Karpas-422 (cell line): ENCODE measurements around the gene NTM. TPM values are rescaled to one million over a fixed set of nuclear protein-coding genes. Genes with fewer than 3 reads are reported as not detected.
"Not testable (repeated sequence)": the region's sequence is repeated elsewhere in the genome, so short reads cannot be mapped to it uniquely, and the experiment has no call there.

ENCODE experiments used
- DNase-seq: peaks from one replicate; pipeline ENCODE4 v3.0.0-alpha.2; 2015
- H2AFZ ChIP-seq: fragments of 200-600 bp; sonication (generic); 2 replicates; pipeline ENCODE4 v1.6.1; 2014; ENCODE audit warnings: antibody characterized with exemption, low read length, mixed read lengths
- H3K27ac ChIP-seq: fragments of 200-600 bp; sonication (generic); 2 replicates; pipeline ENCODE4 v1.5.1; 2014; ENCODE audit warnings: mild to moderate bottlenecking, low read length, moderate library complexity
- H3K27me3 ChIP-seq: fragments of 200-600 bp; sonication (generic); 2 replicates; pipeline ENCODE4 v1.6.1; 2014; ENCODE audit warnings: low read length, mixed read lengths
- H3K36me3 ChIP-seq: fragments of 200-600 bp; sonication (generic); 2 replicates; pipeline ENCODE4 v1.6.1; 2014; ENCODE audit warnings: low read length, mixed read lengths; ENCODE audit not compliant: insufficient read depth
- H3K4me1 ChIP-seq: fragments of 200-600 bp; sonication (generic); 2 replicates; pipeline ENCODE4 v1.6.1; 2014; ENCODE audit warnings: mild to moderate bottlenecking, low read length, mixed read lengths
- H3K4me2 ChIP-seq: fragments of 200-600 bp; sonication (generic); 2 replicates; pipeline ENCODE4 v1.6.1; 2014; ENCODE audit warnings: low read length, low read depth, mild to moderate bottlenecking; ENCODE audit not compliant: poor library complexity, severe bottlenecking
- H3K4me3 ChIP-seq: fragments of 200-600 bp; sonication (generic); 2 replicates; pipeline ENCODE4 v1.5.1; 2014; ENCODE audit warnings: mild to moderate bottlenecking, antibody characterized with exemption, low read length, mixed read lengths
- H3K79me2 ChIP-seq: fragments of 200-600 bp; sonication (generic); 2 replicates; pipeline ENCODE4 v1.6.1; 2014; ENCODE audit warnings: mild to moderate bottlenecking, low read length, mixed read lengths
- H3K9ac ChIP-seq: fragments of 200-600 bp; sonication (generic); 2 replicates; pipeline ENCODE4 v1.6.0; 2014; ENCODE audit warnings: low read length
- H3K9me2 ChIP-seq: fragments of 200-600 bp; sonication (generic), shearing (Covaris generic); replicated peaks from 2 replicates; pipeline ENCODE4 v1.6.0; 2014; ENCODE audit warnings: mild to moderate bottlenecking, low read length, moderate library complexity; ENCODE audit not compliant: insufficient read depth
- H3K9me3 ChIP-seq: fragments of 300-700, 200-600 bp; sonication (generic); 2 replicates; pipeline ENCODE4 v1.6.1; 2014; ENCODE audit warnings: low read length, mixed read lengths
- H4K20me1 ChIP-seq: fragments of 200-600 bp; sonication (generic); 2 replicates; pipeline ENCODE4 v1.6.1; 2014; ENCODE audit warnings: mild to moderate bottlenecking, antibody characterized with exemption, low read length, low read depth; ENCODE audit not compliant: insufficient read depth
- total RNA-seq: library from RNA; depleted of rRNA; stranded (reverse); fragments of >200 nt; shearing (Covaris generic); gene quantifications from 2 replicates; pipeline ENCODE4 v1.2.3, GENCODE V29; 2014; ENCODE audit warnings: low replicate concordance

The NTM gene
- total RNA-seq, 1 experiment from 2014 or later, result not detected

DNA sequence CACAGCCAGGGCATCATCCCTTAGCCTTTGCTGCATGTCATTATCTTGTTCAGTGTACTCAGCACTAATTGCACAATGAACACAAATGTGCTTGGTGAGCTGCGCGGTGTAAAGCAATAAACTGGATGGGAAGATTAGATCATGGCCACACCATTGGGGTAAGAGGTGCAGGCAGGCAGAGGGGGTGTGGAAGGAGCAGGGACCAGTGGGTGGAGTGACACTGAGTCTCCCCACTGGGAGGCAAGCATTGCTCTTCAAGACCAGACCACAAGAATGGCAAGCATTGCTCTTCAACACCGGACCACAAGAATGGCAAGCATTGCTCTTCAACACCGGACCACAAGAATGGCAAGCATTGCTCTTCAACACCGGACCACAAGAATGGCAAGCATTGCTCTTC, 28.5 kb upstream of the NTM start:
- H3K27me3 ChIP-seq, H3K36me3 ChIP-seq, H3K79me2 ChIP-seq, H3K9me2 ChIP-seq, H3K4me1 ChIP-seq, H3K4me2 ChIP-seq, H3K9ac ChIP-seq, H3K9me3 ChIP-seq, DNase-seq, H3K27ac ChIP-seq, H3K4me3 ChIP-seq, H2AFZ ChIP-seq, H4K20me1 ChIP-seq: not testable (repeated sequence)

- H3K9ac ChIP-seq, H3K9me2 ChIP-seq, DNase-seq, H3K4me1 ChIP-seq, H4K20me1 ChIP-seq, H3K36me3 ChIP-seq, H3K79me2 ChIP-seq, H3K27me3 ChIP-seq, H3K27ac ChIP-seq, H3K9me3 ChIP-seq, H3K4me3 ChIP-seq, H2AFZ ChIP-seq, H3K4me2 ChIP-seq: not testable (repeated sequence)
Measured at GRCh38 chr11:131342442-131342841, 28.0 kb upstream of the NTM start.

- Histone ChIP-seq H3K9me2 (no peaks in the 10 kb centered on the region), H2AFZ (no peak overlapping the region), H3K9ac (no peak overlapping the region), H3K4me2 (no peak overlapping the region), H4K20me1 (no peaks in the 10 kb centered on the region), H3K79me2 (no peaks in the 10 kb centered on the region), H3K4me3 (no peak overlapping the region), H3K9me3 (no peaks in the 10 kb centered on the region), H3K27ac (no peak overlapping the region), H3K27me3 (no peaks in the 10 kb centered on the region), H3K4me1 (no peaks in the 10 kb centered on the region), H3K36me3 (no peaks in the 10 kb centered on the region)
- DNase-seq, result no peak
Measured at GRCh38 chr11:131345406-131345805, 25.0 kb upstream of the NTM start.

GRCh38 chr11:131349368-131350086, 20.9 kb upstream of the NTM start:
- no peaks in the 10 kb centered on the region for H3K4me1 ChIP-seq
- H3K4me3 ChIP-seq, result no peak overlapping the region
- no peaks in the 10 kb centered on the region for H3K27me3 ChIP-seq
- H3K79me2 ChIP-seq, result no peaks in the 10 kb centered on the region
- no peak overlapping the region for H2AFZ ChIP-seq
- no peaks in the 10 kb centered on the region for H3K9me2 ChIP-seq
- H3K9ac ChIP-seq, result no peak overlapping the region
- no peaks in the 10 kb centered on the region for H3K9me3 ChIP-seq
- no peak for DNase-seq
- no peaks in the 10 kb centered on the region for H4K20me1 ChIP-seq
- no peak overlapping the region for H3K4me2 ChIP-seq
- no peak overlapping the region for H3K27ac ChIP-seq
- H3K36me3 ChIP-seq, result no peaks in the 10 kb centered on the region

DNA sequence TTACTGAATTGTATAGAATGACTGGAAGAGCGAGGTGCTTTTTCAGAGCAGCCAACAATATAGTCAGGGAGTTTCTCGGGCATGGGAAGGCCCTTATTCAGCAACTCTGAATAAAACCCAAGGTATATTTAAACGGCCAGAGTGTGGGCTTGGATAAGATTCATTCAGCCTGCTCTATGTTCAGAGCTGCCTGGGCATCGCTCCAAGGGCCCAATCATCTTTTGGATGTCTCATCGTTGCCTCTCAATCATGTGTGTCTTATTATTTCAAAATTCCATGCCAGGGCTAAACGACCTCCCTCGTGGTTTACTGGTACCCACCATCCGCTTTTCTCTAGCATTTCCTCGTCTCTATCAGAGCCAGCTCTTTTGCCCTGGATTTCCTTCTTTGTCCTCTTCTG, 19.5 kb upstream of the NTM start:
- Histone ChIP-seq H3K36me3 (no peaks in the 10 kb centered on the region), H3K27me3 (no peaks in the 10 kb centered on the region), H3K4me2 (no peak overlapping the region), H3K27ac (no peak overlapping the region), H2AFZ (no peak overlapping the region), H3K9ac (no peak overlapping the region), H3K79me2 (no peaks in the 10 kb centered on the region), H3K4me3 (no peak overlapping the region), H3K9me2 (no peaks in the 10 kb centered on the region), H3K4me1 (no peaks in the 10 kb centered on the region), H4K20me1 (no peaks in the 10 kb centered on the region), H3K9me3 (no peaks in the 10 kb centered on the region)
- DNase-seq, result no peak

DNA sequence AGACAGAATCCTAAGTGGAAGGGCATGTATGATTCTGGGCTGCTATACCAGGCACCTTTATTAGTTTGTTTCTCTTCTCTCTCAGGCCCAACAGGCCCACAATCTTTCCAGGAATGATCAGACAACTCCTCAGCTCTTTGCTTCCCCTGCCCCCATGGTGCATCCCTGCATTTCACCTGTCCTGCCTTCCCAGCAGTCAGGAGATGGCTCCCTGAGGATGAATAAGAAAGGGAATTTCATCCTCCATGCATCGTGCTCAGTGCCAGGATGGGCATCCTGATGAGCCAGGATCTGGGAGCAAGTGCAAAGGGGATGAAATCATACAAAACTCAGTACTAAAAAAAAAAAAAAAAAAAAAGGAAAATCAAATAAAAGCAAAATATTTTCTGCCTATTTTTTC, 18.6 kb upstream of the NTM start:
- no peak overlapping the region for H2AFZ ChIP-seq
- no peak overlapping the region for H3K9ac ChIP-seq
- no peaks in the 10 kb centered on the region for H3K9me3 ChIP-seq
- H3K4me2 ChIP-seq, result no peak overlapping the region
- no peaks in the 10 kb centered on the region for H3K27me3 ChIP-seq
- H3K27ac ChIP-seq, result no peak overlapping the region
- H3K79me2 ChIP-seq, result no peaks in the 10 kb centered on the region
- DNase-seq, result no peak
- H3K4me3 ChIP-seq, result no peak overlapping the region
- no peaks in the 10 kb centered on the region for H3K36me3 ChIP-seq
- H4K20me1 ChIP-seq, result no peaks in the 10 kb centered on the region
- no peaks in the 10 kb centered on the region for H3K9me2 ChIP-seq
- no peaks in the 10 kb centered on the region for H3K4me1 ChIP-seq

DNA sequence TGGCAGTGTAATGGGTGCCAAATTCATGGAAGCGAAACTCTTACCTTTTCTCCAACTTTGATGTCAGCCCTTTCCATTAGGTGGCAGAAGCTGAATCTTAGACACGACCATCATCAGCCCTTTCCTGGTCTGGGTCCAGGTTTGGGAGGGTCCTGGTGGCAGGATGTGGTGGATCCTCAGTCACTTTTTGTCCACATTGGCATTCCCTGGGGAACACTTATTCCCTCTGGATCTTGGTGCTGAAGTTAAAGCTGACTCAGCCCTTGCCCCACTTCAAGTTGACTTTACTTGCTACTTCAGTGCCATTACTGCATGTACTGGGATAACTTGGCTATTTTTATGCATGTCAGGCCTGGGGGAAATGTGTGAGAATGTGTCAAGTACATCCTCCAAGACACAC, 16.6 kb upstream of the NTM start:
- Histone ChIP-seq H4K20me1 (no peaks in the 10 kb centered on the region), H3K9me3 (no peaks in the 10 kb centered on the region), H3K4me2 (no peak overlapping the region), H3K79me2 (no peaks in the 10 kb centered on the region), H3K9me2 (no peaks in the 10 kb centered on the region), H3K9ac (no peak overlapping the region), H3K36me3 (no peaks in the 10 kb centered on the region), H3K4me3 (no peak overlapping the region), H2AFZ (no peak overlapping the region), H3K27ac (no peak overlapping the region), H3K27me3 (no peaks in the 10 kb centered on the region), H3K4me1 (no peaks in the 10 kb centered on the region)
- DNase-seq, result no peak

- Histone ChIP-seq H3K36me3 (no peaks in the 10 kb centered on the region), H3K9me2 (no peaks in the 10 kb centered on the region), H2AFZ (no peak overlapping the region), H3K4me2 (no peak overlapping the region), H3K9me3 (no peaks in the 10 kb centered on the region), H4K20me1 (no peaks in the 10 kb centered on the region), H3K4me1 (no peaks in the 10 kb centered on the region), H3K4me3 (no peak overlapping the region), H3K79me2 (no peaks in the 10 kb centered on the region), H3K27me3 (no peaks in the 10 kb centered on the region), H3K9ac (no peak overlapping the region), H3K27ac (no peak overlapping the region)
- no peak for DNase-seq
Measured at GRCh38 chr11:131354251-131354701, 16.1 kb upstream of the NTM start.
